HEK293 (cell line): ENCODE data around the gene ADGB.

Source experiments
- RBAK ChIP-seq: fragments of 450-650 bp; formaldehyde crosslinking; IDR thresholded peaks from 2 replicates; pipeline ENCODE4 v1.5.1; 2016; ENCODE audit warnings: missing biosample characterization, missing genetic modification characterization
- ZNF169 ChIP-seq: fragments of 450-650 bp; formaldehyde crosslinking; IDR thresholded peaks from 2 replicates; pipeline ENCODE4 v1.5.1; 2016; ENCODE audit warnings: missing biosample characterization, missing genetic modification characterization
- ZNF830 ChIP-seq: fragments of 450-650 bp; IDR thresholded peaks from 2 replicates; pipeline ENCODE4 v1.5.0; 2018; ENCODE audit warnings: missing biosample characterization, missing genetic modification characterization, low read depth, mild to moderate bottlenecking, moderate library complexity
- TF ChIP-seq, protein P1 (sequence below): fragments of 450-650 bp; formaldehyde crosslinking; IDR thresholded peaks from 2 replicates; pipeline ENCODE4 v1.5.1; 2016; ENCODE audit warnings: missing biosample characterization, missing genetic modification characterization

DNA sequence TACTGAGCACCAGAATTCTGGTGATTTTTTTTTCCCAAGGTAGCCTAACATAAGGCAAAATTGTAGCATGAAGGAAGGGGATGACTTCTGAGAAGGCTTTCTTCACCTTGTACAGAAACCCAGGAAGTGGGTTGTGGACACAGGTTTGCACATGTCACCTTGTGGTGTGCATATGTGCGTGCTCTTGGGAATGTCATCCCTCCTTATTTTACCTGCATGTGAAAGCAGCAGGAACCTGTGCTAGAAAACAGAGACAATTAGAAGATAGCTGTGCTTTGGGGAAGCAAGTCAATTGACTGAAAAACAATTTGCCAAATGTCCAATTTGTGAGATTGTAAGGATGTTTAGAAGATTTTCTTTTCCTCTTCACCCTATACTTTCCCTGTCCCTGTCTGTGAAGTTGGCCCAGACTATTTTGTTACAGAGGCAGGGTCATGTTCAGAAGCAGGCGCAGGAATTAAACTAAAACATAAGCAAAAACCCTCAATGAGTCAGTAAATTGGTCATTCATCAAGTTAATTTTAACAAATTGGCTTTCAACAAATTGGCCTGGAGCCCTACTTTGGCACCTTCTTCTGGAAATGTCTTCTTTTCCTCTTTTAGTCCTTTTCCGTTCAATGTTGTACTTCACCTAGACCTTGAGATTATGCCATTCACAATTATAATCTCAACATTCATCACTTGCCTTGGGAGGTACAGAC lies 261.2 kb downstream of the ADGB start:
- TF ChIP-seq ZNF830 (tag by site-specific recombination) (no peak), RBAK (tag by site-specific recombination) (no peak), ZNF169 (tag by site-specific recombination) (no peak)
- TF ChIP-seq, protein P1, sequence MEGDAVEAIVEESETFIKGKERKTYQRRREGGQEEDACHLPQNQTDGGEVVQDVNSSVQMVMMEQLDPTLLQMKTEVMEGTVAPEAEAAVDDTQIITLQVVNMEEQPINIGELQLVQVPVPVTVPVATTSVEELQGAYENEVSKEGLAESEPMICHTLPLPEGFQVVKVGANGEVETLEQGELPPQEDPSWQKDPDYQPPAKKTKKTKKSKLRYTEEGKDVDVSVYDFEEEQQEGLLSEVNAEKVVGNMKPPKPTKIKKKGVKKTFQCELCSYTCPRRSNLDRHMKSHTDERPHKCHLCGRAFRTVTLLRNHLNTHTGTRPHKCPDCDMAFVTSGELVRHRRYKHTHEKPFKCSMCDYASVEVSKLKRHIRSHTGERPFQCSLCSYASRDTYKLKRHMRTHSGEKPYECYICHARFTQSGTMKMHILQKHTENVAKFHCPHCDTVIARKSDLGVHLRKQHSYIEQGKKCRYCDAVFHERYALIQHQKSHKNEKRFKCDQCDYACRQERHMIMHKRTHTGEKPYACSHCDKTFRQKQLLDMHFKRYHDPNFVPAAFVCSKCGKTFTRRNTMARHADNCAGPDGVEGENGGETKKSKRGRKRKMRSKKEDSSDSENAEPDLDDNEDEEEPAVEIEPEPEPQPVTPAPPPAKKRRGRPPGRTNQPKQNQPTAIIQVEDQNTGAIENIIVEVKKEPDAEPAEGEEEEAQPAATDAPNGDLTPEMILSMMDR: no peak
